ENCODE results near the gene SMYD3.

SMYD3 gene

DNA sequence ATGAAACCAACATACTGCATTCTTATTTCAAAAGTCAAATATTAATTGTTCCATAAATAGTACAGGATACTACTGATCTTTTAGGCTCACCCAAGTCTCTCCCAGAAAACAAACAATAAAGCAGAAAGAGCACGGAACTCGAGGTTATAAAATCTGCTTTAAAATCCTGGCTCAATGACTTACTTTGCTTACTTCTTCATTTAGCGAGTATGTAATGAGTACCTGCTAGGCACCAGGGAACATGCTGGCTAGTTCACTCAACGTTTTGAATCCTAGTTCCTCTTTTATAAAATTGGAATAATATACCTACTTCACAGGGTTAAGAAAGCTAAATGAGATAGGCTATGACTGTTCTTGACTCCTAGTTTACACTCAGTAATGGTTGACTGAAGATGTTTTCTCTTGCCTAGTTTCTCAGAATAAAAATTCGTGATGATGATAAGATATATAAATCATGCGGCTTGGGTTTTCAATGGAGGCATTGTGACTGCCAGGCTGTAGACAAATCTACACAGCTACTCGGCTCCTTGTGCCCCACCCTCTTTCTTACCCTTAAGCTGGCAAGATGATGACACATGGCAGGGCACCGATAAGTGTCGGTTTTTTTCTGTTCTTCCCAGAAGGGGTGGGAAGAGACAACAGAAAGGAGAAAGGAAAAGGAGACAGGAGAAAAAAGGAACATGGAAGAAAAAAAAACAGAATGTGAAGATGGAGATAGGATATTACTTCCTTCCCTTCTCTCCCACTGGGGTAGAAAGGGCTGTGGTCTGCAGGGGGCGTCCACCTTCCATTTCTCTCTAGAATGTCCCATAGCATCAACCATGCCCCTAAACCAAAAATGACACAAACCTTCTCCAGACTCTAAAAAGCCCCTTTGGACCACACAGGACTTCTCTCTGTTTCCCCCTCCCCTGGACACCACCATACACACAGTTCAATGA lies 507.1 kb downstream of the SMYD3 start:
- Histone ChIP-seq H3K79me2 (ENCODE audit: low read length) (no peaks in the 10 kb centered on the region), H3K4me1 (ENCODE audit: low read length) (no peaks in the 10 kb centered on the region), H3K9ac (ENCODE audit: low read length) (no peak overlapping the region), H3K9me3 (replicated peaks; ENCODE audit: insufficient read depth, low read length) (no peaks in the 10 kb centered on the region), H4K20me1 (ENCODE audit: insufficient read depth, low read length) (no peaks in the 10 kb centered on the region), H3F3A (ENCODE audit: insufficient read depth, low read length) (no peaks in the 10 kb centered on the region), H2AFZ (ENCODE audit: low read length) (no peak overlapping the region), H3K4me3 (ENCODE audit: low read length) (no peak overlapping the region), H3K27ac (ENCODE audit: low read length) (no peak overlapping the region), H3K27me3 (replicated peaks; ENCODE audit: insufficient read depth, low read length) (no peaks in the 10 kb centered on the region), H3K4me2 (ENCODE audit: low read depth, low read length) (no peak overlapping the region), H3K36me3 (replicated peaks; ENCODE audit: insufficient read depth, low read length) (no peaks in the 10 kb centered on the region), H3K9me2 (replicated peaks; ENCODE audit: insufficient read depth, low read length) (no peaks in the 10 kb centered on the region)
- no peak for DNase-seq
- no peak for TF ChIP-seq EZH2phosphoT487 (IDR thresholded peaks at IDR 0.05; ENCODE audit: low read length)
- no peak for TF ChIP-seq EZH2 (optimal IDR thresholded peaks at IDR 0.05; ENCODE audit: low read depth, low read length)
- TF ChIP-seq, protein P1, sequence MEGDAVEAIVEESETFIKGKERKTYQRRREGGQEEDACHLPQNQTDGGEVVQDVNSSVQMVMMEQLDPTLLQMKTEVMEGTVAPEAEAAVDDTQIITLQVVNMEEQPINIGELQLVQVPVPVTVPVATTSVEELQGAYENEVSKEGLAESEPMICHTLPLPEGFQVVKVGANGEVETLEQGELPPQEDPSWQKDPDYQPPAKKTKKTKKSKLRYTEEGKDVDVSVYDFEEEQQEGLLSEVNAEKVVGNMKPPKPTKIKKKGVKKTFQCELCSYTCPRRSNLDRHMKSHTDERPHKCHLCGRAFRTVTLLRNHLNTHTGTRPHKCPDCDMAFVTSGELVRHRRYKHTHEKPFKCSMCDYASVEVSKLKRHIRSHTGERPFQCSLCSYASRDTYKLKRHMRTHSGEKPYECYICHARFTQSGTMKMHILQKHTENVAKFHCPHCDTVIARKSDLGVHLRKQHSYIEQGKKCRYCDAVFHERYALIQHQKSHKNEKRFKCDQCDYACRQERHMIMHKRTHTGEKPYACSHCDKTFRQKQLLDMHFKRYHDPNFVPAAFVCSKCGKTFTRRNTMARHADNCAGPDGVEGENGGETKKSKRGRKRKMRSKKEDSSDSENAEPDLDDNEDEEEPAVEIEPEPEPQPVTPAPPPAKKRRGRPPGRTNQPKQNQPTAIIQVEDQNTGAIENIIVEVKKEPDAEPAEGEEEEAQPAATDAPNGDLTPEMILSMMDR (IDR thresholded peaks at IDR 0.05; ENCODE audit: low read length), result no peak

DNA sequence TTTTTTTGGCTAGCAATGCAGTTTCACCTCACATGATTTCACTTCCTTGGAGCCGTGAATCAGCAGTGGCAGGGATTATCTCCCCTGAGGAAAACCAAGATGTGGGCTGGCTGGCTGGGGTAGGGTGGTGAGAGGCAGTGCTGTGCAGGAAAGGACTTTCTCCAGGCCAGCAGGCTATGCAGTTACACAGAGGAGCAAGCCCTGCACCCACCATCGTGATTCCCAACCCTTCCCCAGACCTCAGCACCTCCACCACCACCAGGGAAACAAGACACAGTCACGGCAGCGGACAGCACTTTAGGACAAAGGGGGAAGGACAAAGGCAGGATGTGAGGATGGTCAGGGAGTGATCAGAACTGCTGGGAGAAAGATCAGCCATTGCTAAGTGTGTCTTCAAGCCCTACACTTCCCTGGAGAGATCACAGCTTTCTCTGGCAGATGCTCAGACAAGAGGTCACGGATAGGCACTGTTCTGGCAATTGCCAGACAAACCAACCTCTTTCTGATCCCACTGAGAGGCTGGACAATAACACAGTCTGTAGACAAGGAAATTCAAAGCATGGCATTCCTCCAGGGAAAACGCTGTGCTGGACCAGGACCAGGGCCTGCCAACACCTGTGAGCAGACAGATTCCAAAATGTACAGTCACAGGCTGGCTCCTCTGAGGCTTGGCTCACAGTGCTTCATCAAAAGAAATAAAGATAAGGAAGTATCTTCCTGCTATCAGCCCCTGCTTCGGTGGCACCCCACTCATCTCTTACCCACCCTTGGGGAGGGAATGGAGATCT lies 509.4 kb downstream of the SMYD3 start:
- H3K9me3 ChIP-seq (replicated peaks; ENCODE audit: insufficient read depth, low read length), result no peaks in the 10 kb centered on the region
- H3K4me1 ChIP-seq (ENCODE audit: low read length), result no peaks in the 10 kb centered on the region
- H3K27me3 ChIP-seq (replicated peaks; ENCODE audit: insufficient read depth, low read length), result no peaks in the 10 kb centered on the region
- H3K9me2 ChIP-seq (replicated peaks; ENCODE audit: insufficient read depth, low read length), result no peaks in the 10 kb centered on the region
- DNase-seq, result no peak
- H3K9ac ChIP-seq (ENCODE audit: low read length), result no peak overlapping the region
- H2AFZ ChIP-seq (ENCODE audit: low read length), result no peak overlapping the region
- no peaks in the 10 kb centered on the region for H4K20me1 ChIP-seq (ENCODE audit: insufficient read depth, low read length)
- H3K4me2 ChIP-seq (ENCODE audit: low read depth, low read length), result no peak overlapping the region
- H3K27ac ChIP-seq (ENCODE audit: low read length), result no peak overlapping the region
- no peak for TF ChIP-seq EZH2 (optimal IDR thresholded peaks at IDR 0.05; ENCODE audit: low read depth, low read length)
- no peak for TF ChIP-seq EZH2phosphoT487 (IDR thresholded peaks at IDR 0.05; ENCODE audit: low read length)
- TF ChIP-seq, protein P1 (IDR thresholded peaks at IDR 0.05; ENCODE audit: low read length), result no peak
- H3K79me2 ChIP-seq (ENCODE audit: low read length), result no peaks in the 10 kb centered on the region
- H3K4me3 ChIP-seq (ENCODE audit: low read length), result no peak overlapping the region
- H3K36me3 ChIP-seq (replicated peaks; ENCODE audit: insufficient read depth, low read length), result no peaks in the 10 kb centered on the region
- H3F3A ChIP-seq (ENCODE audit: insufficient read depth, low read length), result no peaks in the 10 kb centered on the region

DNA sequence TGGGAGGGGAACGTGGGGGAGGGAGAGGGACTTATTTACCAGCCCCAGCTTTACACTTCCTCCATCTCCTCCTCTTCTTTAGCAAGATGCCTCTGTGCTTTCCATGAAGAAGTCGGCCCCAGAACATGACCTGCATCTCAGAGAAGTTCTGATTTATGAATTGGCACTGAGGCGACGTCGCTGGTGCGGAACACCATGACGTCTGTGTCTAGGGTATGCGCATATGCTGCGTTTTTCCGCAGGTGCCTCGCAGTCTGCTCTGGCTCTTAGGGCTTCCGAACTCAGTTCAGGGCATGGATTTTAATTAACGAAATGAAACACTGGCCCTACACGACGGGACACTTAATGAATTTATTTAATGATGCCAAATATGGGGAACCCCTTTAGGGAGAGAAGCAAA lies 510.3 kb downstream of the SMYD3 start:
- Histone ChIP-seq H3K9me2 (replicated peaks; ENCODE audit: insufficient read depth, low read length) (no peaks in the 10 kb centered on the region), H3K27me3 (replicated peaks; ENCODE audit: insufficient read depth, low read length) (no peaks in the 10 kb centered on the region), H3K4me3 (ENCODE audit: low read length) (no peak overlapping the region), H4K20me1 (ENCODE audit: insufficient read depth, low read length) (no peaks in the 10 kb centered on the region), H3K4me2 (ENCODE audit: low read depth, low read length) (no peak overlapping the region), H3K9ac (ENCODE audit: low read length) (no peak overlapping the region), H2AFZ (ENCODE audit: low read length) (no peak overlapping the region), H3K27ac (ENCODE audit: low read length) (no peak overlapping the region), H3K36me3 (replicated peaks; ENCODE audit: insufficient read depth, low read length) (no peaks in the 10 kb centered on the region), H3K79me2 (ENCODE audit: low read length) (no peaks in the 10 kb centered on the region), H3K9me3 (replicated peaks; ENCODE audit: insufficient read depth, low read length) (no peaks in the 10 kb centered on the region), H3K4me1 (ENCODE audit: low read length) (no peaks in the 10 kb centered on the region), H3F3A (ENCODE audit: insufficient read depth, low read length) (no peaks in the 10 kb centered on the region)
- TF ChIP-seq, protein P1 (IDR thresholded peaks at IDR 0.05; ENCODE audit: low read length), result no peak
- TF ChIP-seq EZH2phosphoT487 (IDR thresholded peaks at IDR 0.05; ENCODE audit: low read length), result no peak
- no peak for TF ChIP-seq EZH2 (optimal IDR thresholded peaks at IDR 0.05; ENCODE audit: low read depth, low read length)
- DNase-seq, result no peak
